Measurements from ENCODE around the gene DNAAF8. TPM values are rescaled to one million over a fixed set of nuclear protein-coding genes. Genes with fewer than 3 reads are reported as not detected.
A peak's percentile ranks its signal among the peaks of the same experiment; 100 is the strongest.

The DNAAF8 gene
- total RNA-seq, 3 donors from 2014 or later, result 0.22 to 1.8 (median 0.98) TPM

GRCh38 chr16:4718466-4718865 lies 15.9 kb upstream of the DNAAF8 start:
- ATAC-seq (no peak), DNase-seq (peak in 1 of 3 donors; percentile 3)
- Histone ChIP-seq H3K9me3 (no peaks in the 10 kb centered on the region), H3K36me3 (ENCODE audit: low read depth) (no peaks in the 10 kb centered on the region), H3K4me1 (ENCODE audit: low read depth) (no peaks in the 10 kb centered on the region), H3K4me3 (no peak overlapping the region)
- intact Hi-C loops (cut with DNase I, micrococcal nuclease), result no loop called here
- TF ChIP-seq, protein P1, sequence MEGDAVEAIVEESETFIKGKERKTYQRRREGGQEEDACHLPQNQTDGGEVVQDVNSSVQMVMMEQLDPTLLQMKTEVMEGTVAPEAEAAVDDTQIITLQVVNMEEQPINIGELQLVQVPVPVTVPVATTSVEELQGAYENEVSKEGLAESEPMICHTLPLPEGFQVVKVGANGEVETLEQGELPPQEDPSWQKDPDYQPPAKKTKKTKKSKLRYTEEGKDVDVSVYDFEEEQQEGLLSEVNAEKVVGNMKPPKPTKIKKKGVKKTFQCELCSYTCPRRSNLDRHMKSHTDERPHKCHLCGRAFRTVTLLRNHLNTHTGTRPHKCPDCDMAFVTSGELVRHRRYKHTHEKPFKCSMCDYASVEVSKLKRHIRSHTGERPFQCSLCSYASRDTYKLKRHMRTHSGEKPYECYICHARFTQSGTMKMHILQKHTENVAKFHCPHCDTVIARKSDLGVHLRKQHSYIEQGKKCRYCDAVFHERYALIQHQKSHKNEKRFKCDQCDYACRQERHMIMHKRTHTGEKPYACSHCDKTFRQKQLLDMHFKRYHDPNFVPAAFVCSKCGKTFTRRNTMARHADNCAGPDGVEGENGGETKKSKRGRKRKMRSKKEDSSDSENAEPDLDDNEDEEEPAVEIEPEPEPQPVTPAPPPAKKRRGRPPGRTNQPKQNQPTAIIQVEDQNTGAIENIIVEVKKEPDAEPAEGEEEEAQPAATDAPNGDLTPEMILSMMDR (IDR thresholded peaks at IDR 0.05), result no peak

DNA sequence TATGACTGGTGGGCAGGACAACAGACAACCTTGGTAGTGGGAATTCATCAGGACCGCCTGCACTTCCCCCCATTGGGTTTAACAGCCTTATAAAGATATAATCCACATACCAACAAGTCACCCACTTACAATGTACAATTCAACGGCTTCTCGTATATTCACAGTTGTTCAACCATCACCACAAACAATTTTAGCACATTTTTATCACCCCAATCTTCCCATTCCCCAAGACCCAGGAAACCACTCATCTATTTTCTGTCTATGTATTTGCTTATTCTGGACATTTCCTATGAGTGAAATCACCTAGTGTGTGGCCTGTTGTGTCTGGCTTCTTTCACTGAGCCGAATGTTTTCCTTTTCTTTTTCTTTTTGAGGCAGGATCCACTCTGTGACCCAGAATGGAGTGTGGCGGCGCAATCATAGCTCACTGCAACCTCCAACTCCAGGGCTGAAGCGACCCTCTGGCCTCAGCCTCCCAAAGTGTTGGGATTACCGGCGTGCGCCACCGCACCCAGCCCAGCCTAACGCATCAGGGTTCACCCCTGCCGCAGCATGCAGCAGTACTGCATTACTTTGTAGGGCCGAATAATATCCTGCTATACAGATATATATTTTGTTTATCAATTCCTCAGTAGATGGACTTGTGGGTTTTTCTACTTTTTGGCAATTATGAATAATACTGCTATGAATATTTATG lies 11.1 kb upstream of the DNAAF8 start:
- H3K9me3 ChIP-seq, result no peaks in the 10 kb centered on the region
- H3K4me1 ChIP-seq (ENCODE audit: low read depth), result no peaks in the 10 kb centered on the region
- peak in 1 of 3 donors; percentile 22 for DNase-seq
- TF ChIP-seq, protein P1 (IDR thresholded peaks at IDR 0.05), result no peak
- H3K36me3 ChIP-seq (ENCODE audit: low read depth), result no peaks in the 10 kb centered on the region
- H3K4me3 ChIP-seq, result no peak overlapping the region
- no peak for ATAC-seq
- intact Hi-C loops (cut with DNase I, micrococcal nuclease), result no loop called here

DNA sequence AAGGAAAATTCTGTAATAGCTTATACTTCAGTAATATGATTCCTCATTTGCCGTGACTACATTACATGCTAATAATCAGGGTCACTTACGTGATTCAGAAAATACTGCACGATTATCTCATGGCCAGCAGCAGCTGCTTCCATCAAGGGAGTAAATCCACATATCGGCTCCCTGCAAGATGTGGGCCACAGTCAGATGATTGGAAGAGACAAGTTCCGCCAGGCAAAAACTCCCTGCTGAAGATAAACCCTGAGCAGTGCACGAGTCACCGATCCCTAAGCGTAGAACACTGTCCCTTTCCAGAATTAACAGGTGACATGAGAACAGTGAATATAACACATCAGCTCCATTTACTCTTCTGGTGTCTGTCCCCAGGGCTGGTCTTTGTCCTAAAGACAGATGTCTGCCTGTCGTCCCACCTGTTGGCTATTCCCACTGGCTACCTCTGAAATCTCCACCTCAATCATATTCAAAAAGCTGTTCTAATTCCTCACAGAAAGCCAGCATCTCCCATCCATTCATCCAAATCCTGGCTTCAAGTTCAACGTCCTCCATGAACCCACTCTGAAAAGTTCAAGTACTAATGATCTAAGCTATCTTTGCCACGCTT lies 9.6 kb upstream of the DNAAF8 start:
- ATAC-seq (no peak), DNase-seq (peak in 1 of 3 donors; percentile 8)
- no peaks in the 10 kb centered on the region for H3K4me1 ChIP-seq (ENCODE audit: low read depth)
- H3K9me3 ChIP-seq, result no peaks in the 10 kb centered on the region
- no peaks in the 10 kb centered on the region for H3K36me3 ChIP-seq (ENCODE audit: low read depth)
- intact Hi-C loops (cut with DNase I, micrococcal nuclease), result no loop called here
- TF ChIP-seq, protein P1 (IDR thresholded peaks at IDR 0.05), result no peak
- H3K4me3 ChIP-seq, result no peak overlapping the region

DNA sequence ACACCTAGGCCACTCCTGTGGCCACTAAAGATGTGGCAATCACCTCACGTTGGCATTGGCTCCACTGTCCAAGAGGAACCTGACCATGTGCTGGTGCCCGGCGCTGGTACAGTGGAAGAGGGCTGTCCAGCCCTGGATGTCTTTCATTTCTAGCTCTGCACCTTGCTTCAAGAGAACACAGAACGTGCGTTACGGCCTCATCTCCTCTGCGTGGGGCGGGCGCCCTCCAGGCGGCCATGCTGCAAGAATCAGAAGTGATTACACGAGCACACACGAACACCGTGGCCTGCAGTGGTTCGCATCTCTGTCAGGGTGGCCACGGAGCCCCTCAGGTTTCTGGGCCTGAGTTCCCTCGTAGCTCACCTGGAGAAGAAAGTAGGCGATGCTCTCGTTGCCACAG lies 7.7 kb upstream of the DNAAF8 start:
- intact Hi-C loops (cut with DNase I, micrococcal nuclease), result no loop called here
- TF ChIP-seq, protein P1 (IDR thresholded peaks at IDR 0.05), result no peak
- Histone ChIP-seq H3K4me3 (no peak overlapping the region), H3K9me3 (no peaks in the 10 kb centered on the region), H3K36me3 (ENCODE audit: low read depth) (no peaks in the 10 kb centered on the region), H3K4me1 (ENCODE audit: low read depth) (no peaks in the 10 kb centered on the region)
- DNase-seq (peak in 1 of 3 donors; percentile 31), ATAC-seq (no peak)

DNA sequence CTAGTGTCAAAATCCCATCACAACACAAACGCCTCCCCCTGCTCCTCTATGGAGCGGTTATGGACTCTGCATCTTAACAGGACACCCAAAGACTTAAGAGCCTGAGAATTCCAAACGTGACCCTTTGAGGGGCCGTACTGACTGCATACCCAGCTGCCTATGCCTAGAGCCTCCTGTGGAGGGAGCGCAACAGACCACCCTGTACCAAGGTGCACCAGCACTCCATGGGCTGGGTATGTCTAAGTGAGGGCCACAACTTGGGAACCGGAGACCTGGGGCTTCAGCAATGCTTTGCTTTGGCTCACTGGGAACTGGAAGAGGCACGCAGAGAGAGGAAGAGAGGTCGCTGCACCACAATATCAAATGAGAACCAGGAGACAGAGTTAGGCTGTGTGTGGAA lies 5.7 kb upstream of the DNAAF8 start:
- Histone ChIP-seq H3K4me3 (no peak overlapping the region), H3K36me3 (ENCODE audit: low read depth) (no peaks in the 10 kb centered on the region), H3K4me1 (ENCODE audit: low read depth) (peaks cover 6% of the 10 kb centered on the region), H3K9me3 (no peaks in the 10 kb centered on the region)
- TF ChIP-seq, protein P1 (IDR thresholded peaks at IDR 0.05), result no peak
- DNase-seq (peak in 1 of 3 donors; percentile 29), ATAC-seq (no peak)
- intact Hi-C loops (cut with DNase I, micrococcal nuclease), result no loop called here
